GM12872 (cell line): ENCODE measurements around the gene PLET1.

Source experiments
- TF ChIP-seq, protein P1 (sequence below): IDR thresholded peaks from 3 replicates; pipeline ENCODE4 v1.5.1; 2011; ENCODE audit warnings: low read depth, mild to moderate bottlenecking, low read length, moderate library complexity; ENCODE audit not compliant: insufficient read depth

Gene PLET1

GRCh38 chr11:112273066-112273465 lies 12.4 kb upstream of the PLET1 start:
- TF ChIP-seq, protein P1, sequence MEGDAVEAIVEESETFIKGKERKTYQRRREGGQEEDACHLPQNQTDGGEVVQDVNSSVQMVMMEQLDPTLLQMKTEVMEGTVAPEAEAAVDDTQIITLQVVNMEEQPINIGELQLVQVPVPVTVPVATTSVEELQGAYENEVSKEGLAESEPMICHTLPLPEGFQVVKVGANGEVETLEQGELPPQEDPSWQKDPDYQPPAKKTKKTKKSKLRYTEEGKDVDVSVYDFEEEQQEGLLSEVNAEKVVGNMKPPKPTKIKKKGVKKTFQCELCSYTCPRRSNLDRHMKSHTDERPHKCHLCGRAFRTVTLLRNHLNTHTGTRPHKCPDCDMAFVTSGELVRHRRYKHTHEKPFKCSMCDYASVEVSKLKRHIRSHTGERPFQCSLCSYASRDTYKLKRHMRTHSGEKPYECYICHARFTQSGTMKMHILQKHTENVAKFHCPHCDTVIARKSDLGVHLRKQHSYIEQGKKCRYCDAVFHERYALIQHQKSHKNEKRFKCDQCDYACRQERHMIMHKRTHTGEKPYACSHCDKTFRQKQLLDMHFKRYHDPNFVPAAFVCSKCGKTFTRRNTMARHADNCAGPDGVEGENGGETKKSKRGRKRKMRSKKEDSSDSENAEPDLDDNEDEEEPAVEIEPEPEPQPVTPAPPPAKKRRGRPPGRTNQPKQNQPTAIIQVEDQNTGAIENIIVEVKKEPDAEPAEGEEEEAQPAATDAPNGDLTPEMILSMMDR: no peak

GRCh38 chr11:112271242-112271641 lies 10.6 kb upstream of the PLET1 start:
- TF ChIP-seq, protein P1: no peak

- TF ChIP-seq, protein P1: no peak
Observed at GRCh38 chr11:112270551-112271180, 10.0 kb upstream of the PLET1 start.

DNA sequence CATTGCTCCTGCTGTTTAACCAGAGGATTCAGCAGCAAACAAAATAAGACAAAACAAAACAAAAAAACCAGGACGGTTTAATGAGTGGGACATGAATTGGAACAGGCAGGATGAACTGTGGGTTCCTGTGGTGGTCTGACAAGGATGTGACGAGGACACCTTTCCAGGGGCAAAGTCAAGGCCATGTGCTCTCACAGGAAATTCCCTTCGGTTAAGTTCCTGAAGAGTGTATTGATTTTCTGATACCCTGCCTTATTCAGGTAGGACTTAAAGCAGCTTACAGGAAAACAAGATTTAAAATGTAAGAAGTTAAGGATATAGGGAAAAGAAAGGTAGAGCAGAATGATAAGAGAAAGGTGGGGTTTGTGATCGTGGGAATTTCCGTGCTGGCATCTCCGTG lies 8.5 kb upstream of the PLET1 start:
- TF ChIP-seq, protein P1: no peak

GRCh38 chr11:112268406-112268805 lies 7.7 kb upstream of the PLET1 start:
- TF ChIP-seq, protein P1: no peak

GRCh38 chr11:112267188-112267591 lies 6.5 kb upstream of the PLET1 start:
- TF ChIP-seq, protein P1: no peak

DNA sequence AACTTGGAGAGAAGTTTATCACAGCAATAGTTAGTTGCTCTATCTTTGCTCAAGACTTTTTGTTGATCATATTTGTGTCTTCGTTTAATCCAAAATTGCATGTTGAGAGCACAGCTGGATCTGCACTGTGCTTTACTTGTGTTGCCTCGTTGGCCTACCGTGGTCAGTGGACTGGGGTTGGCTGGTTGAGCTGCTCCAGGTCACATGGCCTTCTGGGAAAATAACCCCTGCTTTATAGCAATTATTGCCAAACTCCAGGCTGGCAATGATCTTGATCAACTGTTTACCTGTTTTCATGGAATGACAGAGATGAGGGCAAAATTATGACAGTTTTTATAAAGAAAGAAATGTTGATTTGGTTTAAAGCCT lies 5.7 kb upstream of the PLET1 start:
- TF ChIP-seq, protein P1: no peak
